Measurements from ENCODE around the gene SLC28A3. TPM values are rescaled to one million over a fixed set of nuclear protein-coding genes. Genes with fewer than 3 reads are reported as not detected.
A peak's percentile ranks its signal among the peaks of the same experiment; 100 is the strongest.

Gene SLC28A3
- total RNA-seq = 10 to 100 TPM in 2 of 4 donors, 1 to 10 TPM in 1, under 1 TPM in 1; 0.32 to 25.6 (median 12.0) TPM

DNA sequence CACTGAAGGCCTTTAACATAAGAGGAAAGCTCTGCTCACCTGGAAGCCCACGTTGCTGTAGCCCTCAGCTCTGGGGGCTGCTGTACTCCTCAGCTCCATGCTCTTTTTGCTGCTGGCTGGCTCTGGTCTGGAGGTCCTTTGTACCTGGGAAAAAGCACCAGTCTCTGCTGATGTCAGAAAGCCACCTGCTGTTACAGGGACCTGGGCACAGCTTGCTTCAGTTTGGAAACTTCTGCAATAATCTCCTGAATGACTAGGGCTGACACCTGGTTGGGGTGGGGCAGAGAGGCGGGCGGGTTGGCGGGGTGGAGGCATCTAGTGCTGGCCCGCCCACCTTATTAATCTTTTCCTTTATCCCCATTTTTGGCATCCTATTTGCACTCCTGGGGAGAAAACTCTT is at the start of gene SLC28A3:
Gene SLC28A3 (minus strand): TSS at position 224 of the 400 bp plus-strand sequence. CDS start 125 bp downstream, at position 99.
- DNase-seq (ENCODE audit: low spot score) = no peak
- peak; percentile 34 for ATAC-seq (ENCODE audit: low FRiP score)
- no peak for TF ChIP-seq CTCF (IDR thresholded peaks at IDR 0.05)

DNA sequence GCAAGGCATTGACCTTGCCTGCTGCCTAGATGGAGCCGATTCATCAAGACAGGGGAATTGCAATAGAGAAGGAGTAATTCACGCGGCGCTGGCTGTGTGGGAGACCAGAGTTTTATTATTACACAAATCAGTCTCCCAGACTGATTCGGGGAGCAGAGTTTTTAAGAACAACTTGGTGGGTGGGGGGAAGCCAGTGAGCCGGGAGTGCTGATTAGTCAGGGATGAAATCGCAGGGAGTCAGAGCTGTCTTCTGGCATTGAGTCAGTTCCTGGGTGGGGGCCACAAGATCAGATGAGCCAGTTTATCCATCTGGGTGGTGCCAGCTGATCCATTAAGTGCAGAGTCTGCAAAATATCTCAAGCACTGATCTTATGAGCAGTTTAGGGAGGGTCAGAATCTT is 49.7 kb upstream of the SLC28A3 start:
- peak; percentile 77 for ATAC-seq (ENCODE audit: low FRiP score)
- peak; percentile 38 for DNase-seq (ENCODE audit: low spot score)

DNA sequence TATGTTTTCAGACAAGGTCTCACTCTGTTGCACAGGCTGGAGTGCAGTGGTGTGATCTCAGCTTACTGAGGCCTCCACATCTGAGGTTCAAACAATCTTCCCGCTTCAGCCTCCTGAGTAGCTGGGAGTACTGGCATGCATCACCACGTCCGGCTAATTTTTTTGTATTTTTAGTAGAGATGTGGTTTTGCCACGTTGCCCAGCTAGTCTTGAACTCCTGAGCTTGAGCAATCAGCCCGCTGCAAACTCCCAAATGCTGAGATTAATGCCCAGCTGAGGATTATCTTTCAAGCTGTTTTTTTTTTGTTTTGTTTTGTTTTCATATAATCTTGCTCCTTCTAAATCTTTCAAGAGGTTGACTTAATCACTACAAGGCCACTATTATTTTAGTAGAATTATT is 47.3 kb upstream of the SLC28A3 start:
- no peak for TF ChIP-seq CTCF (IDR thresholded peaks at IDR 0.05)
- DNase-seq (ENCODE audit: low spot score) = no peak
- no peak for ATAC-seq (ENCODE audit: low FRiP score)

DNA sequence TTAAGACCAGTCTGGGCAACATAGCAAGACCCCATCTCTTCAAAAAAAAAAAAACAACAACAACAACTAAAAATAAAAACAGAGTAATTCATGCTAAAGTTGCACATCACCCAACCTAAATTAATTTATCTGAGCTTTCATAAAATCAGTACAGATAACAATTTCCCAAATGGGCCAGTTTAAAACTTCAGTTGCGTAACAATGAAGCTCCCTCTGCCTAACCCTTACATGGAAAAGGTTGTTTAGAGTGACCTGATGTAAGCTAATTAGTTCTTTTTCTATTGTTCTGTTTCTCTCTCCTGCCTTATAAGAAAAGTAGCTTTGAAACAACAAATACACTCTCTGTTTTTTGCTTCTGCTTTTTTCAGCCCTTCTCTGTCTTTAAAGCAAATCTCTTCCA is 46.2 kb upstream of the SLC28A3 start:
- no peak for TF ChIP-seq CTCF (IDR thresholded peaks at IDR 0.05)
- no peak for ATAC-seq (ENCODE audit: low FRiP score)
- DNase-seq (ENCODE audit: low spot score) = no peak

DNA sequence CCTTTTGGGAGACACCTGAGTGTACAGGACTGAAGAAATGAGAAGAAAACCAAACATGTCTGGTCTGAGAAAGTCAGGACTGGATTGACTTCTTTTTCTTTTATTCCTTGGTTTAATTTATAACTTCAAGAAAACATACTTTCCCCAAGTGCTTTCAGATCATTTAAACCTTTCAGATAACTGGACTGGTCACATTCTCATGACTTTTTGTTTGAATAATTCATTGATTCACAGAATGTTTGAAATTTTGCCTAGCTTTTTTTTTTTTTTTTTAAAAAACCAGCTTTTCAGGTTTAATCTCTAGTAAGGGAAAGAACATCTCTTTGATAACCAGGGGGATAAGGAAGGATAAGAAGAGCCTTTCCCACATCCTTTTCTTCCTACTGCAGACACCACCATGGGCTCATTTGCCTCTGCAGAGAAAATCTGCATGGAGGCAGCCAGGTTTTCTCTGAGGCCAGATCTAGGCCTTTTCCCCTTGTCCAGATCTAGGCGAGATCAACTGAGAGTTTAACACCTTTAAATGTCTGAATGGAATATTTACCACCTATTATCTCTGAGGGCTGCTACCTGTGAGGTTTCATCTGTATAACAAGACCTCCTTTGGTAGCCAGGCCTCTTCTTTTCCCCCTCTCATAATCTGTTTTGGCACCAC is 45.0 kb upstream of the SLC28A3 start:
- no peak for ATAC-seq (ENCODE audit: low FRiP score)
- TF ChIP-seq CTCF (IDR thresholded peaks at IDR 0.05) = no peak
- DNase-seq (ENCODE audit: low spot score) = no peak

DNA sequence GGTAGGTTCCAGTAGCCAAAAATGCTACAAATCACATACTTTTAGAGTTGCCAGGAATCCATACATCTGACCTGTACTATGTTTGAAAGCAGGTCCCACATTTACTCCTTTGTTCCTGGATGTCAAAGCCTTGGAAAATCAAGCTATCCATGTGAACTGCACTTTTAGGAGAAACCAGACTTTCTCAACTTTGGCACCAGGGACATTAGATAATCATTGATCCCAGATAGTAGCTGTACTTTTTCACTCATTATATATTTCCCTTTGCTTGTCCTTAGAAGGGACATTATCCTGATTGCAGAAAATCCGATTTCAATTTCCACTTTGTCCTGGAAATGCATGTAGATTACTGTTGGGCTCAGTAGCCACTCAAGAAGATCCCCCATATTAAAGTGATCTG is 44.1 kb upstream of the SLC28A3 start:
- TF ChIP-seq CTCF (IDR thresholded peaks at IDR 0.05) = no peak
- ATAC-seq (ENCODE audit: low FRiP score) = no peak
- no peak for DNase-seq (ENCODE audit: low spot score)

DNA sequence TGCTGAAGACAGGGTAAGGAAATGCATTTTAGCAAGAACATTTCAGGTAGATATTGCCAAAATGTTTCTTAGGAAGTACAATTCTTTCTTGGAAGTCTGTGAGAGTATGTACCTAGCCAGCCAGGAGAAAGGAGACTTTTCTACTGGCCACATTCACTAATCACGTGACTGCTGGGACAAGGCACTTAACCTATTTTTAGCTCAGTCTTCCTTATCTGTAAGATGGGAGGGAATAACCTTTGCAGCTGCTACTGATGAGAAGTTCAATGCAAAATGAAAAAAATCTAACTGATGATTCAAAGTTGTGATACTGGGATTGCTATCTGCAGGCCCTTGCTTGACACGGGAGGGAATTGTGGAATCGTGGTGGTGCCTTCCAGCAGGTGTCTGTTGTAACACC is 42.6 kb upstream of the SLC28A3 start:
- no peak for ATAC-seq (ENCODE audit: low FRiP score)
- TF ChIP-seq CTCF (IDR thresholded peaks at IDR 0.05) = no peak
- DNase-seq (ENCODE audit: low spot score) = no peak
